Measurements from ENCODE around the gene AMBRA1. TPM values are rescaled to one million over a fixed set of nuclear protein-coding genes. Genes with fewer than 3 reads are reported as not detected.

AMBRA1 gene
- total RNA-seq, 1 donor: 18.0 TPM

DNA sequence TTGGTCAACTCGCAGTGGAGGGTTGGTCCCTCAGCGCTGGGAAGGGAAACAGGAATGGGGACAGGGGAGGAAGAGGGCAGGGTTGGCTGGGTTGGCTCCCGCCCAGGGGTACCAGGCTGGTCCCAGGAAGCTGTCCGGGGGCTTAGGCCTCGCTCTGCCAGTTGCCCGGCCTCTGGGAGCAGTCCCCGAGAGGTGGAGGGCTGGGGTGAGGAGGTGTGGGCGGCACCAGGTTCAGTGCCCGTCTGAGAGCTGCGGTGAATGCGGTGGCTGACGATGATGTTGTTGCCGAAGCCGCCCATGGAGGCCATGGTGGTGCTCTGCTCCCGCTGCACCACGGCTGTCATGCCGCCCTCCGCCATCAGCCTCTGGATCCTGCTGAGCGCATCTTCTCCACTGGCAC lies 196.3 kb downstream of the AMBRA1 start:
- TF ChIP-seq, protein P1, sequence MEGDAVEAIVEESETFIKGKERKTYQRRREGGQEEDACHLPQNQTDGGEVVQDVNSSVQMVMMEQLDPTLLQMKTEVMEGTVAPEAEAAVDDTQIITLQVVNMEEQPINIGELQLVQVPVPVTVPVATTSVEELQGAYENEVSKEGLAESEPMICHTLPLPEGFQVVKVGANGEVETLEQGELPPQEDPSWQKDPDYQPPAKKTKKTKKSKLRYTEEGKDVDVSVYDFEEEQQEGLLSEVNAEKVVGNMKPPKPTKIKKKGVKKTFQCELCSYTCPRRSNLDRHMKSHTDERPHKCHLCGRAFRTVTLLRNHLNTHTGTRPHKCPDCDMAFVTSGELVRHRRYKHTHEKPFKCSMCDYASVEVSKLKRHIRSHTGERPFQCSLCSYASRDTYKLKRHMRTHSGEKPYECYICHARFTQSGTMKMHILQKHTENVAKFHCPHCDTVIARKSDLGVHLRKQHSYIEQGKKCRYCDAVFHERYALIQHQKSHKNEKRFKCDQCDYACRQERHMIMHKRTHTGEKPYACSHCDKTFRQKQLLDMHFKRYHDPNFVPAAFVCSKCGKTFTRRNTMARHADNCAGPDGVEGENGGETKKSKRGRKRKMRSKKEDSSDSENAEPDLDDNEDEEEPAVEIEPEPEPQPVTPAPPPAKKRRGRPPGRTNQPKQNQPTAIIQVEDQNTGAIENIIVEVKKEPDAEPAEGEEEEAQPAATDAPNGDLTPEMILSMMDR (IDR thresholded peaks at IDR 0.05; ENCODE audit: insufficient read depth, low read length): no peak
- DNase-seq (ENCODE audit: low read depth): no peak
- no peak overlapping the region for H3K4me3 ChIP-seq (ENCODE audit: low read depth, low read length)

DNA sequence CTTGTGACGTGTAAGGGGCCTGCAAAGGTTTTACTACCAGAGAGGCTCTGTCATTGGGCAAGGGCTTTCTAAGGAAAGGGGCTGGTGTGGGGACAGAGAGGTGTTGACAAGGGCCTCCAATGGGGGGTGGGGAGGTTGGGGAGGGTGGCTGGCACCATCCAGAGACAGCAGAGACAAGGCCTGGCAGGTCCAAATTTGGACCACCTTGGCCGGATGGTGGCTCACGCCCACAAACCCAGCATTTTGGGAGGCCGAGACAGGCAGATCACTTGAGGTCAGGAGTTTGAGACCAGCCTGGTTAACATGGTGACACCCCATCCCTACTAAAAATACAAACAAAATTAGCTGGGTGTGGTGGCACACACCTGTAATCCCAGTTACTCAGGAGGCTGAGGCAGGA lies 200.1 kb downstream of the AMBRA1 start:
- no peak for DNase-seq (ENCODE audit: low read depth)
- TF ChIP-seq, protein P1 (IDR thresholded peaks at IDR 0.05; ENCODE audit: insufficient read depth, low read length): no peak
- H3K4me3 ChIP-seq (ENCODE audit: low read depth, low read length): no peak overlapping the region

DNA sequence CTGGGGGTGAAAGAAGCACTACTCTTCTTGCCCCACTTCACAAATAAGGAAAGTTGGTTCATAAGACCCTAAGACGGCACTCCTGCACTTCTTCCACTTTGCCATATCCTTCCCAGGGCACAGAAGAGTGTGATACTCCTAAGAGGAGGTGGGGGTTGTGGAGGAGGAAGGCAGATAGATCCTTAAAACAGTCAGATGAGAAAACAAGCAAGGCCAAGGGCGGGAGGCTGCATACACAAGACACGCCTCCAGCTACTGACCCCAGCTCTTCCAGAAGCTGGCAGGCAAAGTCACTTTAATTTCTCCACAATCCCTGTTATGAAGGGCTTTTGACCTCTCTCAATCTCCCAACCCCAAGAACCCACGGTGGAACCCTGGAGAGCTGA lies 200.6 kb downstream of the AMBRA1 start:
- no peak for DNase-seq (ENCODE audit: low read depth)
- no peak overlapping the region for H3K4me3 ChIP-seq (ENCODE audit: low read depth, low read length)
- TF ChIP-seq, protein P1 (IDR thresholded peaks at IDR 0.05; ENCODE audit: insufficient read depth, low read length): no peak

DNA sequence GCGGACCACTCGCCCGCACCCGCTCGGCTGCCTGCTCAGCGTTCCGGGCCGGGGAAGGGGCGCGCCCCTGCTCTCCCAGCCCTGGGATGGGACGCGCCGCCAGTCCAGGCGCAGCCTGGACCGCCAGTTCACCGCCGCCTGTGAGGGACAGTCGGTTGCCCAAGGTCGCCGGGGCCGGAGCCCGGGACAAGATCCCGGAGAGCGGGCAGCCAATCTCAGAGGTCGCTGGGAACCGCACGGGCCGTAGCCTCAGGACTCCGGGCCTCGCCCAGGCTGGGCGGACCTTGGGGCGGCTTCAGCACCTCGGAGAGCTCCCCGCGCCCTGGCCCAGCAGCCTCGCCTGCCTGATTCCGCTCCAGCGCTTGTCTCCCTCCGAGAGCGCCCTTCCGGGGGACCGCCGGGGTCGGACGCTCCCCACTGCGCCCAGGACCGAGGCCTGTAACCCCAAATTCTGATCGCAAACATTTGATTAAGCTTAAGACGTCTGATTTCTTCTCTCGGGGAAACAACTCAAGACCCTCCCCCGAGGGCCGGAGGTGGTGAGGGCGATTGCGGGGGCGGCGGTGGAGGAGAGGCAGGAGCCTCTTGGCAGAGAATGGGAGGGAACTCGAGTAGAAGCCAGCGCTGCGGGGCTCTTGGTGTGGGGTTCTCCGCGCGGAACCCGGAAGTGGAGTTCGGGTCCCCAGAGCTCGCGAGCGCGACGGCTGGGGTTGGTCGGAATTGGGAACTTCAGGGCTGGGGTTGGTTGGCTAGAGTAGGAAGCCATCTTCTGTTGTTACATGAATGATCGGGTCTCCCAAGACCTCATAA lies 201.2 kb downstream of the AMBRA1 start:
- DNase-seq (ENCODE audit: low read depth): peak; percentile 71
- peak overlapping the region; percentile 44 for H3K4me3 ChIP-seq (ENCODE audit: low read depth, low read length)
- TF ChIP-seq, protein P1 (IDR thresholded peaks at IDR 0.05; ENCODE audit: insufficient read depth, low read length): no peak

DNA sequence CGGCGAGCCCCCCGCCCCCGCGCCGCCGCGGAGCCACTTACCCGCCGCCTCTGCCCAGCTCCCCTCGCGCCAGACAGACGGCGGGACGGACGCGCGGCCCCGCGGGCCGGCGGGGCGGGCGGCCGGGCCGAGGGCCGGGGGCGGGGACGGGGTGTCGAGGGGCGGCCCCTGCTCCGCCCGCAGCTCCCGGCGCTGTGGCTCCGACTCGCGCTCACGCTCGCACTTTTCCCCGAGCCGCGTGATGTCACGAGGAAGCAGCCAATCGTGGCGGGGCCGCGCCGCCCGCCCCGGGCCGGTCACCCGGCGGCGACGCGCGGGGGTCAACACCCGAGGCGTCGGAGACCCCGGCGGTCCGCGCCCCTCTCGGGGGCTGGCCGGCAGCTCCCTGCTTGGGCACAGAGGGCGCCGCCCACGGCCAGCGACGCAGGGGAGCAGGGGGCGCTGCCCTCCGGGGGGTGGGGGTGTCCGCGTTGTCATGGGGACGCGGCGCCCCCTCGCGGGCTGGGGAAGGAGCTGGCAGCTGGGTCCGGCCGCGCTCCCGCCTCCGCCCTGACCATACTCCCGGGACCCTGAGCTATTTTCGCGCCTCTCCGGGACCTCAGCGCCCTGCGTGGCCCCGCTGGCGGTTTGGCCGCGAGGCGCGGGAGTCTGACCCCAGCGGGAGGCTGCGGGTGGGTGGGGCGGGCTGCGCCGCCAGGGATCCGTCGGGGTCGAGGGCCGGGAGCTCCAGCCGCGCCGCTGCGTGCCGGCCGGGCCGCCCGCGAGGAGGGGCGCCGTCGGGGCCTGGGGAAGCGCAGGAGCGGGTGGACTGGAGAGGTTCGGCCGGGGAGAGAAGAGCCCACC lies 202.0 kb downstream of the AMBRA1 start, which contains the start of gene CHRM4:
CHRM4 (minus strand) TSS at position 199 of the 843 bp plus-strand sequence. CDS start 5,219 bp downstream, outside the sequence.
- peak within 1 kb of the TSS; percentile 46 for H3K4me3 ChIP-seq (ENCODE audit: low read depth, low read length)
- TF ChIP-seq, protein P1 (IDR thresholded peaks at IDR 0.05; ENCODE audit: insufficient read depth, low read length): peak; percentile 17
- DNase-seq (ENCODE audit: low read depth): no peak

DNA sequence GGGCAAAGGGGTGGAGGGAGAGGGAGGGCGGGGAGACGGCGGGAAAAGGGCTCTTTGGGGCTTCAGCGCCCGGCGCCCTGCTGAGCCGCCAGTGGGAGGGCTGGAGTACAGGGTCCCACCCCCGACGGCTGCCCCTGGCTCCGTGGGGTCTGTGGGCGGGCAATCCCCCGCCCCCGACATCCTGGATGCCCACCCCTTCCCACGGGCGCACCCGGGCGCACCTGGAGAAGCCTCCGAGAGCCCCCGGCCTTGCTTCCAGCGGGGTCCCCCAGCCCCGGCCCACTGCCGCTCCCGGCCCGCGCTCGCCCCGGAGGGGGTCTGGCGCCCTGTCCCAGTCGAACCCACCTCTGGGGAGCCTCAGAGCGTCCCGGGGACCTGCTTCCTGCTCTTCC lies 202.6 kb downstream of the AMBRA1 start:
- DNase-seq (ENCODE audit: low read depth): no peak
- peak overlapping the region; percentile 9 for H3K4me3 ChIP-seq (ENCODE audit: low read depth, low read length)
- TF ChIP-seq, protein P1 (IDR thresholded peaks at IDR 0.05; ENCODE audit: insufficient read depth, low read length): no peak

Data from fibroblast of the aortic adventitia (primary cell).